Thyroid gland (tissue), 4 donors: ENCODE measurements around the gene PLEKHA7.

ENCODE experiments used
- CTCF ChIP-seq, 6 experiments: fragments of 200-600 bp in 3 of 6; fragments of 450-650 bp in 3 of 6; sonication (generic) in 3 of 6; IDR thresholded peaks; one replicate each; pipeline ENCODE4 v1.5.1; 2016 to 2019; ENCODE audit warnings: antibody characterized with exemption in 6 of 6, mild to moderate bottlenecking in 2 of 6, inconsistent platforms in 1 of 6, moderate library complexity in 1 of 6
- POLR2A ChIP-seq, 2 donors: fragments of 450-650 bp; IDR thresholded peaks; one replicate each; pipeline ENCODE4 v1.6.1; 2017; ENCODE audit warnings: antibody characterized with exemption in 2 of 2, mild to moderate bottlenecking in 2 of 2, moderate library complexity in 1 of 2

- TF ChIP-seq CTCF (IDR thresholded peaks at IDR 0.05), result no peak
- TF ChIP-seq POLR2A (IDR thresholded peaks at IDR 0.05), result no peak
Measured at GRCh38 chr11:16853266-16853665, 160.9 kb downstream of the PLEKHA7 start.
